OCI-LY7 (cell line): ENCODE measurements around the gene GARIN5B. TPM values are rescaled to one million over a fixed set of nuclear protein-coding genes. Genes with fewer than 3 reads are reported as not detected.

Experiments used
- BruUV-seq: library from RNA; stranded (reverse); fragments of 400-500 nt; replicated peaks from 2 replicates; lab custom pipeline; 2021; lab: Mats Ljungman, UMichigan
- CTCF ChIA-PET: fragments of 300-600 bp; sonication (Branson Sonifier 250); formaldehyde crosslinking; loops from one replicate; lab custom pipeline; 2022; ENCODE audit warnings: antibody characterized with exemption; ENCODE audit not compliant: unreplicated experiment; lab: Charles Lee
- POLR2A ChIA-PET: fragments of 300-600 bp; sonication (Branson Sonifier 250); formaldehyde crosslinking; loops from one replicate; lab custom pipeline; 2022; ENCODE audit warnings: antibody characterized with exemption; lab: Charles Lee
- DNase-seq: peaks from one replicate; pipeline ENCODE4 v3.0.0-alpha.2; 2015; ENCODE audit warnings: low spot score
- H2AFZ ChIP-seq: fragments of 200-600 bp; sonication (generic), shearing (Covaris generic); 2 replicates; pipeline ENCODE4 v1.6.1; 2014; ENCODE audit warnings: mild to moderate bottlenecking, antibody characterized with exemption, low read length, moderate library complexity
- H3K27ac ChIP-seq: fragments of 200-600 bp; sonication (generic); 2 replicates; pipeline ENCODE4 v1.5.1; 2014; ENCODE audit warnings: mixed run types, low read depth, mild to moderate bottlenecking, moderate library complexity, low read length, inconsistent platforms; ENCODE audit not compliant: poor library complexity, severe bottlenecking
- H3K36me3 ChIP-seq: fragments of 200-600 bp; sonication (generic); 2 replicates; pipeline ENCODE4 v1.6.1; 2014; ENCODE audit warnings: mild to moderate bottlenecking, antibody characterized with exemption, low read length, moderate library complexity, mixed read lengths; ENCODE audit not compliant: insufficient read depth
- H3K4me1 ChIP-seq: fragments of 200-600 bp; sonication (generic); 2 replicates; pipeline ENCODE4 v1.5.1; 2014; ENCODE audit warnings: mild to moderate bottlenecking, low read length; ENCODE audit not compliant: insufficient read depth, poor library complexity, severe bottlenecking
- H3K4me2 ChIP-seq: fragments of 200-600 bp; sonication (generic); 2 replicates; pipeline ENCODE4 v1.6.1; 2014; ENCODE audit warnings: mild to moderate bottlenecking, low read length
- H3K4me3 ChIP-seq: fragments of 200-600 bp; sonication (generic); 2 replicates; pipeline ENCODE4 v1.5.1; 2014; ENCODE audit warnings: mild to moderate bottlenecking, low read depth, low read length; ENCODE audit not compliant: poor library complexity, severe bottlenecking
- H3K79me2 ChIP-seq: fragments of 200-600 bp; sonication (generic); 2 replicates; pipeline ENCODE4 v1.6.1; 2016; ENCODE audit warnings: low read depth, mild to moderate bottlenecking, low read length, moderate library complexity, mixed read lengths; ENCODE audit not compliant: insufficient read depth
- H3K9me2 ChIP-seq: fragments of 200-600 bp; sonication (generic); 2 replicates; pipeline ENCODE4 v1.6.1; 2016; ENCODE audit warnings: mild to moderate bottlenecking, low read length, mixed read lengths; ENCODE audit not compliant: insufficient read depth
- H3K9me3 ChIP-seq: fragments of 200-600 bp; sonication (generic); 2 replicates; pipeline ENCODE4 v1.6.1; 2014; ENCODE audit warnings: mild to moderate bottlenecking, mixed run types, low read length, mixed read lengths
- H4K20me1 ChIP-seq: fragments of 200-600 bp; sonication (generic); 2 replicates; pipeline ENCODE4 v1.6.1; 2014; ENCODE audit warnings: mild to moderate bottlenecking, antibody characterized with exemption, low read length, moderate library complexity, mixed read lengths; ENCODE audit not compliant: insufficient read depth
- EZH2phosphoT487 ChIP-seq: fragments of 200-600 bp; sonication (generic); IDR thresholded peaks from 2 replicates; pipeline ENCODE4 v1.6.1; 2018; ENCODE audit warnings: low read depth, borderline replicate concordance, mild to moderate bottlenecking, mixed run types, antibody characterized with exemption, low read length, moderate library complexity, mixed read lengths
- intact Hi-C: fragments of 100-400 bp; cut with micrococcal nuclease; formaldehyde crosslinking; loops from one replicate; pipeline ENCODE4 v1.10.0; 2022; ENCODE audit not compliant: unreplicated experiment
- total RNA-seq, 2 experiments: library from RNA; depleted of rRNA in 1 of 2; stranded (reverse); fragments of >200 nt in 1 of 2; shearing (Covaris generic) in 1 of 2; gene quantifications; 2 replicates each; pipeline ENCODE4 v1.2.3, GENCODE V29; 2014 to 2022
- TF ChIP-seq, protein P1 (sequence below): fragments of 200-600 bp; sonication (generic); conservative IDR thresholded peaks from 2 replicates; pipeline ENCODE4 v1.5.1; 2014; ENCODE audit warnings: mild to moderate bottlenecking, antibody characterized with exemption, low read length, moderate library complexity, mixed read lengths

Gene GARIN5B
- total RNA-seq, 2 experiments from 2014 or later = not detected

DNA sequence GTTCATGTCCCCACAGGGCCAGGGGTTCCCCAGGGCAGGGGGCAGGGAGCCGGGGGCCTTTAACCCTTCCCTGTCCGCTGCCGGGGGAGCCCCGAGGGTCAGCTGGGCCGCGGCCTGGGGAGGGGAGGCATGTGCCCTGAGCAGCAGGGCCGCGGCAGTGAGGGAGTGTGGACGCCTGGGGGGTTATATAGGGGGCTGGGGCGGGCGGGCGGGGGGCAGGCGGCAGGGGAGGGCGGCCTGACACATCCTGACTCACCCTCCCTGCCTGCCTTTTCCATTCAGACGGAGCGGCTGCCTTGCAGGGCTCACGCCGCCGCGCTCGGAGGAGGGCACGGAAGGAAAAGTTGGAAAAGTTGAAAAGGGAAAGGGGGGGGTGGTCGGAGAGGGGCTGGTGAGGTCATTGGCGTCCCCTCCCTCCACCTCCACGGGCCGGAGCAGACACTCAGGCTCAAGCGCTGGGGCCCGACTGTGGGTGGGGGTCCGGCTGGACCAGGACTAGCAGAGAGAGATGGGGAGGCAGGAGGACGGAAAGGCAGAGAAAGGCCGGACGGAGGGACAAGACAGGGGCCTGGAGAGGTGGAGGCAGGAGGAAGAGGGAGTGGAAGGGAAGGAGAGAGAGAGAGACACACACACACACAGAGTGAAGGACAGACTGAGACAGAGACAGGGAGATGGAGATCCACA, 7.4 kb upstream of the GARIN5B start, which contains the start of gene IL11:
Gene IL11 (minus strand): TSS at position 159 of the 684 bp plus-strand sequence. CDS start 153 bp downstream, at position 6.
- intact Hi-C loops = no loop called here
- no peaks in the 10 kb centered on the region for H3K9me2 ChIP-seq
- CTCF ChIA-PET = no interaction called here
- H2AFZ ChIP-seq = no peak within 1 kb of the TSS
- no peak for TF ChIP-seq EZH2phosphoT487
- TF ChIP-seq, protein P1, sequence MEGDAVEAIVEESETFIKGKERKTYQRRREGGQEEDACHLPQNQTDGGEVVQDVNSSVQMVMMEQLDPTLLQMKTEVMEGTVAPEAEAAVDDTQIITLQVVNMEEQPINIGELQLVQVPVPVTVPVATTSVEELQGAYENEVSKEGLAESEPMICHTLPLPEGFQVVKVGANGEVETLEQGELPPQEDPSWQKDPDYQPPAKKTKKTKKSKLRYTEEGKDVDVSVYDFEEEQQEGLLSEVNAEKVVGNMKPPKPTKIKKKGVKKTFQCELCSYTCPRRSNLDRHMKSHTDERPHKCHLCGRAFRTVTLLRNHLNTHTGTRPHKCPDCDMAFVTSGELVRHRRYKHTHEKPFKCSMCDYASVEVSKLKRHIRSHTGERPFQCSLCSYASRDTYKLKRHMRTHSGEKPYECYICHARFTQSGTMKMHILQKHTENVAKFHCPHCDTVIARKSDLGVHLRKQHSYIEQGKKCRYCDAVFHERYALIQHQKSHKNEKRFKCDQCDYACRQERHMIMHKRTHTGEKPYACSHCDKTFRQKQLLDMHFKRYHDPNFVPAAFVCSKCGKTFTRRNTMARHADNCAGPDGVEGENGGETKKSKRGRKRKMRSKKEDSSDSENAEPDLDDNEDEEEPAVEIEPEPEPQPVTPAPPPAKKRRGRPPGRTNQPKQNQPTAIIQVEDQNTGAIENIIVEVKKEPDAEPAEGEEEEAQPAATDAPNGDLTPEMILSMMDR = no peak
- BruUV-seq = no TSS peak
- no peak within 1 kb of the TSS for H3K4me2 ChIP-seq
- H4K20me1 ChIP-seq = no peaks in the 10 kb centered on the region
- no peaks in the 10 kb centered on the region for H3K4me1 ChIP-seq
- no peaks in the 10 kb centered on the region for H3K9me3 ChIP-seq
- no peaks in the 10 kb centered on the region for H3K79me2 ChIP-seq
- H3K4me3 ChIP-seq = no peak within 1 kb of the TSS
- POLR2A ChIA-PET = no interaction called here
- no peak for DNase-seq
- no peak within 1 kb of the TSS for H3K27ac ChIP-seq
- no peaks in the 10 kb centered on the region for H3K36me3 ChIP-seq

DNA sequence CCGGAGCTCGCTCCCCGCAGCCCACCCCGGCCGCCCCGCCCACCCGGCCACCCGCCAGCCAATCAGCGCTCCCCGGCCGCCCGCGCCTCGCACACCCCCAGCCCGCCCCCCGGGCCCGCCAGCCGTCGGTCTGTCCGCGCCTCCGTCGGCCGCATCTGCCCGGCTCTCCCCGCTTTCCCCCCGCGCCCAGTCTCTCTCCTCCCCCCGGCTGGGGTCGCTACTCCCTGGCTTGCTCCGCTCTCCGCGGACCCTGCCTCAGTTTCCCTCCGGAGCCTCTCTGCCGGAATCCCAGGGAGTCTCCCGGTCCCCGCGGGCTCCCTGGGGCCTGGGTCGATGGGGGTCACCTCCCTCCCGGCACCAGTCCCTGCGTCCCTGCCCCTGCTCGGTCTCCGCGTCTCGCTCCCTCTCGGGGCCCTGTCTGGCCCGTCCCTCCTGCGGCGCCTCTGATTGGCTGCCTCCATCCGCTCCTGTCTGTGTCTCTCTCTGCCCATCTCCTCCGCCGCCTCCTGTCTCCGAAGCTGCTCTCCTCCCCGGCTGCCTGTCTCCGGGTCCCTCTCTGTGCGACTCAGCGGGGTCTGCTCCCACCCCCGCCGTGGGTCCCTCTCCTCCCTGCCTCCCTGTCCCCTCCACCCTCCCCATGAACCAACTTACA, 6.7 kb upstream of the GARIN5B start:
- Histone ChIP-seq H3K4me2 (no peak overlapping the region), H2AFZ (no peak overlapping the region), H3K4me1 (no peaks in the 10 kb centered on the region), H3K79me2 (no peaks in the 10 kb centered on the region), H3K36me3 (no peaks in the 10 kb centered on the region), H3K9me3 (no peaks in the 10 kb centered on the region), H3K9me2 (no peaks in the 10 kb centered on the region), H4K20me1 (no peaks in the 10 kb centered on the region), H3K27ac (no peak overlapping the region), H3K4me3 (no peak overlapping the region)
- no peak for DNase-seq
- POLR2A ChIA-PET = no interaction called here
- intact Hi-C loops = no loop called here
- BruUV-seq = no TSS peak
- TF ChIP-seq EZH2phosphoT487 = no peak
- TF ChIP-seq, protein P1 = no peak
- CTCF ChIA-PET = no interaction called here
